ENCODE results near the gene SRPK3.

DNA sequence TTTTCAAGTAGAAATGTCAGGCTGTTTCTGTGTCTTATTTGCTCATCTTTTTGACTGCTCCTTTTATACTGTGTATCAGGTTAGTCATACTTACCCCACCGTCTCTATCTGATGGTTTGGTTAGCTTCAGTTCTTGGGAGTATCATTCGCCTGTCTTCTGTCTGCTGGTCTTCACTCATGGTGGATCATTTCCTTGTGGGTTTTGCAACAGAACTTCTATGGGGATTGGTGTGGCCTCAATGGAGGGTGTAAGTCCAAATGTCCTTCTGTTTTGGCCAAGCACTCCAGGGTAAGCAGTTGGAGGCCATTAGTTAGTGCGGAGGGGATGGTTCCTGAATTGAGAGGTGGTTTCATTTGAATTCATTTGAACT lies 49.0 kb upstream of the SRPK3 start:
- no peak for TF ChIP-seq SIN3A (IDR thresholded peaks at IDR 0.05; ENCODE audit: borderline replicate concordance, low read depth, low read length)
- TF ChIP-seq, protein P1, sequence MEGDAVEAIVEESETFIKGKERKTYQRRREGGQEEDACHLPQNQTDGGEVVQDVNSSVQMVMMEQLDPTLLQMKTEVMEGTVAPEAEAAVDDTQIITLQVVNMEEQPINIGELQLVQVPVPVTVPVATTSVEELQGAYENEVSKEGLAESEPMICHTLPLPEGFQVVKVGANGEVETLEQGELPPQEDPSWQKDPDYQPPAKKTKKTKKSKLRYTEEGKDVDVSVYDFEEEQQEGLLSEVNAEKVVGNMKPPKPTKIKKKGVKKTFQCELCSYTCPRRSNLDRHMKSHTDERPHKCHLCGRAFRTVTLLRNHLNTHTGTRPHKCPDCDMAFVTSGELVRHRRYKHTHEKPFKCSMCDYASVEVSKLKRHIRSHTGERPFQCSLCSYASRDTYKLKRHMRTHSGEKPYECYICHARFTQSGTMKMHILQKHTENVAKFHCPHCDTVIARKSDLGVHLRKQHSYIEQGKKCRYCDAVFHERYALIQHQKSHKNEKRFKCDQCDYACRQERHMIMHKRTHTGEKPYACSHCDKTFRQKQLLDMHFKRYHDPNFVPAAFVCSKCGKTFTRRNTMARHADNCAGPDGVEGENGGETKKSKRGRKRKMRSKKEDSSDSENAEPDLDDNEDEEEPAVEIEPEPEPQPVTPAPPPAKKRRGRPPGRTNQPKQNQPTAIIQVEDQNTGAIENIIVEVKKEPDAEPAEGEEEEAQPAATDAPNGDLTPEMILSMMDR (IDR thresholded peaks at IDR 0.05), result no peak
- TF ChIP-seq YY1 (IDR thresholded peaks at IDR 0.05; ENCODE audit: low read depth), result no peak
- no peak for TF ChIP-seq POLR2AphosphoS5 (IDR thresholded peaks at IDR 0.05; ENCODE audit: low read depth, low read length)
- TF ChIP-seq, protein P2, sequence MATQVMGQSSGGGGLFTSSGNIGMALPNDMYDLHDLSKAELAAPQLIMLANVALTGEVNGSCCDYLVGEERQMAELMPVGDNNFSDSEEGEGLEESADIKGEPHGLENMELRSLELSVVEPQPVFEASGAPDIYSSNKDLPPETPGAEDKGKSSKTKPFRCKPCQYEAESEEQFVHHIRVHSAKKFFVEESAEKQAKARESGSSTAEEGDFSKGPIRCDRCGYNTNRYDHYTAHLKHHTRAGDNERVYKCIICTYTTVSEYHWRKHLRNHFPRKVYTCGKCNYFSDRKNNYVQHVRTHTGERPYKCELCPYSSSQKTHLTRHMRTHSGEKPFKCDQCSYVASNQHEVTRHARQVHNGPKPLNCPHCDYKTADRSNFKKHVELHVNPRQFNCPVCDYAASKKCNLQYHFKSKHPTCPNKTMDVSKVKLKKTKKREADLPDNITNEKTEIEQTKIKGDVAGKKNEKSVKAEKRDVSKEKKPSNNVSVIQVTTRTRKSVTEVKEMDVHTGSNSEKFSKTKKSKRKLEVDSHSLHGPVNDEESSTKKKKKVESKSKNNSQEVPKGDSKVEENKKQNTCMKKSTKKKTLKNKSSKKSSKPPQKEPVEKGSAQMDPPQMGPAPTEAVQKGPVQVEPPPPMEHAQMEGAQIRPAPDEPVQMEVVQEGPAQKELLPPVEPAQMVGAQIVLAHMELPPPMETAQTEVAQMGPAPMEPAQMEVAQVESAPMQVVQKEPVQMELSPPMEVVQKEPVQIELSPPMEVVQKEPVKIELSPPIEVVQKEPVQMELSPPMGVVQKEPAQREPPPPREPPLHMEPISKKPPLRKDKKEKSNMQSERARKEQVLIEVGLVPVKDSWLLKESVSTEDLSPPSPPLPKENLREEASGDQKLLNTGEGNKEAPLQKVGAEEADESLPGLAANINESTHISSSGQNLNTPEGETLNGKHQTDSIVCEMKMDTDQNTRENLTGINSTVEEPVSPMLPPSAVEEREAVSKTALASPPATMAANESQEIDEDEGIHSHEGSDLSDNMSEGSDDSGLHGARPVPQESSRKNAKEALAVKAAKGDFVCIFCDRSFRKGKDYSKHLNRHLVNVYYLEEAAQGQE (IDR thresholded peaks at IDR 0.05; ENCODE audit: low read depth, low read length), result no peak
- TF ChIP-seq EP300 (IDR thresholded peaks at IDR 0.05; ENCODE audit: borderline replicate concordance in 1 of 2, low read depth in 1 of 2, low read length in 1 of 2), result no peak
- TF ChIP-seq RXRA (IDR thresholded peaks at IDR 0.05; ENCODE audit: borderline replicate concordance, low read depth), result no peak
- TF ChIP-seq, protein P3, sequence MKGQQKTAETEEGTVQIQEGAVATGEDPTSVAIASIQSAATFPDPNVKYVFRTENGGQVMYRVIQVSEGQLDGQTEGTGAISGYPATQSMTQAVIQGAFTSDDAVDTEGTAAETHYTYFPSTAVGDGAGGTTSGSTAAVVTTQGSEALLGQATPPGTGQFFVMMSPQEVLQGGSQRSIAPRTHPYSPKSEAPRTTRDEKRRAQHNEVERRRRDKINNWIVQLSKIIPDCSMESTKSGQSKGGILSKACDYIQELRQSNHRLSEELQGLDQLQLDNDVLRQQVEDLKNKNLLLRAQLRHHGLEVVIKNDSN (IDR thresholded peaks at IDR 0.05; ENCODE audit: borderline replicate concordance, low read depth), result no peak
- TF ChIP-seq GABPA (IDR thresholded peaks at IDR 0.05; ENCODE audit: low read depth), result no peak
- TF ChIP-seq FOXM1 (IDR thresholded peaks at IDR 0.05; ENCODE audit: low read depth), result no peak
- TF ChIP-seq NFIC (IDR thresholded peaks at IDR 0.05; ENCODE audit: borderline replicate concordance), result no peak
- TF ChIP-seq JUND (IDR thresholded peaks at IDR 0.05), result no peak
